ENCODE measurements around the gene TMEM163. TPM values are rescaled to one million over a fixed set of nuclear protein-coding genes. Genes with fewer than 3 reads are reported as not detected.

TMEM163 gene
- total and polyA plus RNA-seq, 9 donors: 0.24 to 3.6 (median 1.5) TPM

GRCh38 chr2:134408791-134409190, 310.0 kb downstream of the TMEM163 start:
- H3K4me1 ChIP-seq (ENCODE audit: insufficient read depth): no peaks in the 10 kb centered on the region
- TF ChIP-seq CTCF (IDR thresholded peaks at IDR 0.05) (no peak), EP300 (IDR thresholded peaks at IDR 0.05) (no peak), POLR2A (IDR thresholded peaks at IDR 0.05) (no peak)
- no peaks in the 10 kb centered on the region for H3K27me3 ChIP-seq
- intact Hi-C loops (cut with DNase I): loop anchor here in 1 of 4 donors (10.0 kb wide), 1 partner anchor 284 kb away; no protein-coding TSS in a partner anchor
- H3K9me3 ChIP-seq: no peaks in the 10 kb centered on the region
- 71 to 72% (median 71%) methylated on average over 3 of the region's 3 CpGs for WGBS, 3 donors
- no peak overlapping the region for H3K4me3 ChIP-seq
- no peak overlapping the region for H3K27ac ChIP-seq
- no peaks in the 10 kb centered on the region for H3K36me3 ChIP-seq
- DNase-seq: no peak

GRCh38 chr2:134408386-134408785, 310.4 kb downstream of the TMEM163 start:
- Histone ChIP-seq H3K27me3 (no peaks in the 10 kb centered on the region), H3K9me3 (no peaks in the 10 kb centered on the region), H3K4me1 (ENCODE audit: insufficient read depth) (no peaks in the 10 kb centered on the region), H3K36me3 (no peaks in the 10 kb centered on the region), H3K4me3 (no peak overlapping the region), H3K27ac (no peak overlapping the region)
- intact Hi-C loops (cut with DNase I): loop anchor here in 1 of 4 donors (10.0 kb wide), 1 partner anchor 284 kb away; no protein-coding TSS in a partner anchor
- DNase-seq: no peak
- 63 to 85% (median 72%) methylated on average over 3 of the region's 3 CpGs for WGBS, 3 donors
- no peak for TF ChIP-seq CTCF (IDR thresholded peaks at IDR 0.05)
- no peak for TF ChIP-seq EP300 (IDR thresholded peaks at IDR 0.05)
- TF ChIP-seq POLR2A (IDR thresholded peaks at IDR 0.05): no peak

- Histone ChIP-seq H3K36me3 (no peaks in the 10 kb centered on the region), H3K9me3 (no peaks in the 10 kb centered on the region), H3K27me3 (no peaks in the 10 kb centered on the region), H3K4me3 (no peak overlapping the region), H3K27ac (no peak overlapping the region), H3K4me1 (ENCODE audit: insufficient read depth) (no peaks in the 10 kb centered on the region)
- DNase-seq: no peak
- no peak for TF ChIP-seq EP300 (IDR thresholded peaks at IDR 0.05)
- TF ChIP-seq CTCF (IDR thresholded peaks at IDR 0.05): no peak
- no peak for TF ChIP-seq POLR2A (IDR thresholded peaks at IDR 0.05)
- intact Hi-C loops (cut with DNase I): loop anchor here in 1 of 4 donors (10.0 kb wide), 1 partner anchor 283 kb away; no protein-coding TSS in a partner anchor
- 96 to 100% (median 98%) methylated on average over 4 of the region's 4 CpGs for WGBS, 3 donors
Measured at GRCh38 chr2:134407154-134407890, 311.5 kb downstream of the TMEM163 start.

GRCh38 chr2:134406736-134407135, 312.1 kb downstream of the TMEM163 start:
- no peaks in the 10 kb centered on the region for H3K9me3 ChIP-seq
- no peaks in the 10 kb centered on the region for H3K4me1 ChIP-seq (ENCODE audit: insufficient read depth)

GRCh38 chr2:134406311-134406710, 312.5 kb downstream of the TMEM163 start:
- no peak for DNase-seq
- no peak overlapping the region for H3K27ac ChIP-seq
- 98% methylated on average over 5 of the region's 5 CpGs for WGBS, 3 donors
- no peaks in the 10 kb centered on the region for H3K9me3 ChIP-seq
- H3K27me3 ChIP-seq: no peaks in the 10 kb centered on the region
- no peaks in the 10 kb centered on the region for H3K4me1 ChIP-seq (ENCODE audit: insufficient read depth)
- TF ChIP-seq EP300 (IDR thresholded peaks at IDR 0.05): no peak
- no peak for TF ChIP-seq CTCF (IDR thresholded peaks at IDR 0.05)
- no peak for TF ChIP-seq POLR2A (IDR thresholded peaks at IDR 0.05)
- intact Hi-C loops (cut with DNase I): loop anchor here in 1 of 4 donors (10.0 kb wide), 1 partner anchor 282 kb away; no protein-coding TSS in a partner anchor
- H3K36me3 ChIP-seq: no peaks in the 10 kb centered on the region
- H3K4me3 ChIP-seq: no peak overlapping the region

More at GRCh38 chr2:134406736-134407135, 312.1 kb downstream of the TMEM163 start:
- WGBS, 3 donors: 84 to 95% (median 93%) methylated on average over 3 of the region's 3 CpGs
- TF ChIP-seq EP300 (IDR thresholded peaks at IDR 0.05): no peak
- Histone ChIP-seq H3K4me3 (no peak overlapping the region), H3K27me3 (no peaks in the 10 kb centered on the region), H3K36me3 (no peaks in the 10 kb centered on the region), H3K27ac (no peak overlapping the region)
- intact Hi-C loops (cut with DNase I): loop anchor here in 1 of 4 donors (10.0 kb wide), 1 partner anchor 282 kb away; no protein-coding TSS in a partner anchor
- DNase-seq: no peak
